ENCODE data around the gene OSBPL10. TPM values are rescaled to one million over a fixed set of nuclear protein-coding genes. Genes with fewer than 3 reads are reported as not detected.

Gene OSBPL10
- total and polyA plus RNA-seq, 2 of the 8 experiments (the other 6 are each of a cell fraction or from before 2014, with no cell fraction given) = 26.2 to 86.7 TPM

- no peaks in the 10 kb centered on the region for H3K27me3 ChIP-seq (replicated peaks in 1 of 4; ENCODE audit: control insufficient read depth in 3 of 4, extremely low read depth in 1 of 4, insufficient read depth in 3 of 4, low read length in 3 of 4)
- peak overlapping the region; percentile 58 for H2AK5ac ChIP-seq (ENCODE audit: low read depth, low read length)
- H4K20me1 ChIP-seq (replicated peaks in 1 of 2; ENCODE audit: control insufficient read depth in 1 of 2, insufficient read depth in 2 of 2, low read length in 2 of 2) = peaks cover 0 to 4% of the 10 kb centered on the region in 2 experiments
- H2BK12ac ChIP-seq (ENCODE audit: low read depth, low read length) = peak overlapping the region; percentile 77; the same call in 1 of the 2 replicates
- H4K5ac ChIP-seq (ENCODE audit: insufficient read length, low read depth, low read length) = no peak overlapping the region
- 0 out of 2 replicates have a peak overlapping the region, but pooled peaks have one; percentile 61 for H2BK15ac ChIP-seq (ENCODE audit: low read length)
- H3K4me1 ChIP-seq (replicated peaks in 1 of 4; ENCODE audit: control insufficient read depth in 3 of 4, insufficient read depth in 4 of 4, low read length in 3 of 4) = peaks cover 2 to 25% (median 15%) of the 10 kb centered on the region in 4 experiments
- POLR2A ChIA-PET (ENCODE audit: partially characterized antibody) = interaction anchor here (1.0 to 1.5 kb wide), 3 partner anchors 11 to 14 kb away, joined by 3 to 4 read pairs (median 3); no protein-coding TSS in a partner anchor
- no peak overlapping the region for H3K27ac ChIP-seq (ENCODE audit: low read depth, low read length)
- peak overlapping the region in 1 of 2 experiments; percentile 2; a peak in 1 of 4 replicates for H3K4me2 ChIP-seq (ENCODE audit: insufficient read depth in 1 of 2, low read depth in 2 of 2, low read length in 2 of 2)
- peak overlapping the region; percentile 52 for H4K91ac ChIP-seq (replicated peaks; ENCODE audit: insufficient read length, low read length)
- H2BK5ac ChIP-seq (ENCODE audit: low read depth, low read length) = peak overlapping the region; percentile 60
- H3K9me3 ChIP-seq (ENCODE audit: insufficient read depth in 2 of 2, low read depth in 1 of 2, low read length in 1 of 2) = 0 out of 4 replicates have a peak, but pooled peaks cover 3 to 9% of the 10 kb centered on the region in 2 experiments
- H2AFZ ChIP-seq (ENCODE audit: low read length) = no peak overlapping the region
- FAIRE-seq = no peak
- peaks cover 11% of the 10 kb centered on the region for H3K79me1 ChIP-seq (ENCODE audit: low read depth, low read length)
- H3K9ac ChIP-seq (replicated peaks in 1 of 4; ENCODE audit: extremely low read depth in 1 of 4, low read depth in 3 of 4, low read length in 3 of 4) = no peak overlapping the region
- WGBS, 2 experiments (ENCODE audit: extremely low coverage in 1 of 2, insufficient coverage in 1 of 2, insufficient read length in 1 of 2, insufficient replicate concordance in 2 of 2, low coverage in 1 of 2, low lambda C conversion rate in 2 of 2, missing lambda C conversion rate in 1 of 2) = 95% methylated on average over 4 of the region's 4 CpGs; no CpG with 5 or more reads in 1 of the 2 experiments
- CTCF ChIA-PET (ENCODE audit: partially characterized antibody) = interaction anchor here (0.9 to 1.1 kb wide), 2 partner anchors 12 to 51 kb away, joined by 3 read pairs; no protein-coding TSS in a partner anchor
- peaks cover 0 to 5% (median 2%) of the 10 kb centered on the region in 4 experiments; a peak in 1 of 8 replicates for H3K36me3 ChIP-seq (ENCODE audit: control insufficient read depth in 2 of 4, insufficient read depth in 4 of 4, low read length in 3 of 4)
- H3K18ac ChIP-seq (ENCODE audit: extremely low read depth, low read length) = peak overlapping the region; percentile 28; the same call in 1 of the 2 replicates
- no peaks in the 10 kb centered on the region for H3K23me2 ChIP-seq (ENCODE audit: low read depth, low read length)
- peak overlapping the region; percentile 49 for H3K56ac ChIP-seq (replicated peaks; ENCODE audit: insufficient read length, low read depth, low read length)
- H3K4ac ChIP-seq (replicated peaks; ENCODE audit: insufficient read length, low read depth, low read length) = no peak overlapping the region
- H3K79me2 ChIP-seq (ENCODE audit: control insufficient read depth in 1 of 2, insufficient read depth in 2 of 2, low read length in 2 of 2) = peaks cover 24 to 88% of the 10 kb centered on the region in 2 experiments
- H3K4me3 ChIP-seq (ENCODE audit: extremely low read depth in 1 of 4, insufficient read depth in 2 of 4, low read depth in 3 of 4, low read length in 4 of 4) = no peak overlapping the region
- no peak for TF ChIP-seq CBX5 (IDR thresholded peaks at IDR 0.05; ENCODE audit: low read depth, low read length)
- TF ChIP-seq TCF12 (IDR thresholded peaks at IDR 0.05; ENCODE audit: low read depth, low read length) = no peak
- TF ChIP-seq HDAC6 (IDR thresholded peaks at IDR 0.05; ENCODE audit: low read depth, low read length) = no peak
- no peak for TF ChIP-seq JUN (IDR thresholded peaks at IDR 0.05; ENCODE audit: low read depth, low read length)
- no peak for TF ChIP-seq RBBP5 (IDR thresholded peaks at IDR 0.05; ENCODE audit: borderline replicate concordance, low read depth, low read length)
- no peak for TF ChIP-seq CREB1 (IDR thresholded peaks at IDR 0.05)
- no peak for TF ChIP-seq POLR2A (IDR thresholded peaks at IDR 0.05; ENCODE audit: control extremely low read depth in 1 of 2, low read depth in 2 of 2, low read length in 2 of 2)
- no peak for TF ChIP-seq CHD2 (IDR thresholded peaks at IDR 0.05; ENCODE audit: low read length)
- no peak for TF ChIP-seq ATF2 (IDR thresholded peaks at IDR 0.05; ENCODE audit: low read length)
- no peak for TF ChIP-seq SIX5 (IDR thresholded peaks at IDR 0.05; ENCODE audit: low read depth, low read length)
- no peak for TF ChIP-seq FOSL1 (IDR thresholded peaks at IDR 0.05; ENCODE audit: insufficient read depth, low read depth, low read length)
- no peak overlapping the region for H2BK20ac ChIP-seq (ENCODE audit: low read length)
- H3K23ac ChIP-seq (ENCODE audit: insufficient read length) = no peak overlapping the region
- DNase-seq (ENCODE audit: low read depth in 1 of 2, low spot score in 2 of 2) = no peak
- peak overlapping the region; percentile 51; the same call in 1 of the 2 replicates for H4K8ac ChIP-seq (ENCODE audit: extremely low read depth, insufficient read depth, low read length)
- no peak overlapping the region for H3K14ac ChIP-seq (ENCODE audit: insufficient read length)
- no peak overlapping the region for H2BK120ac ChIP-seq (replicated peaks; ENCODE audit: low read depth, low read length)
These were observed 33.9 kb downstream of the OSBPL10 start for GRCh38 chr3:31947162-31947561.
